Type B pancreatic cell (in vitro differentiated cells): ENCODE data around the gene AOPEP. TPM values are rescaled to one million over a fixed set of nuclear protein-coding genes. Genes with fewer than 3 reads are reported as not detected.

Experiments
- DNase-seq: peaks from one replicate; pipeline ENCODE4 v3.0.0; 2021; ENCODE audit warnings: mixed read lengths; ENCODE audit not compliant: unreplicated experiment; ENCODE audit errors: extremely low spot score
- H3K27ac Mint-ChIP-seq: 2 replicates; pipeline ENCODE4 v1.8.0; 2021; ENCODE audit warnings: mild to moderate bottlenecking, mixed read lengths
- H3K27me3 Mint-ChIP-seq: 2 replicates; pipeline ENCODE4 v1.8.0; 2021; ENCODE audit warnings: mixed read lengths
- H3K36me3 Mint-ChIP-seq: 2 replicates; pipeline ENCODE4 v1.8.0; 2021; ENCODE audit warnings: mixed read lengths
- H3K4me1 Mint-ChIP-seq: one replicate; pipeline ENCODE4 v1.8.0; 2021; ENCODE audit warnings: mixed read lengths; ENCODE audit not compliant: unreplicated experiment
- H3K4me3 Mint-ChIP-seq: 2 replicates; pipeline ENCODE4 v1.8.0; 2021; ENCODE audit warnings: mild to moderate bottlenecking, mixed read lengths
- H3K9me3 Mint-ChIP-seq: 2 replicates; pipeline ENCODE4 v1.8.0; 2021; ENCODE audit warnings: mixed read lengths
- total RNA-seq: library from RNA; stranded (reverse); gene quantifications from 2 replicates; pipeline ENCODE4 v1.2.1, GENCODE V29; 2021; ENCODE audit warnings: low replicate concordance
- TF ChIP-seq, protein P1 (sequence below): fragments of 200-600 bp; sonication (generic); conservative IDR thresholded peaks from 2 replicates; pipeline ENCODE4 v1.5.0; 2021; ENCODE audit warnings: antibody characterized with exemption, mild to moderate bottlenecking

AOPEP gene
- total RNA-seq, 1 donor from 2014 or later, result 89.3 TPM

DNA sequence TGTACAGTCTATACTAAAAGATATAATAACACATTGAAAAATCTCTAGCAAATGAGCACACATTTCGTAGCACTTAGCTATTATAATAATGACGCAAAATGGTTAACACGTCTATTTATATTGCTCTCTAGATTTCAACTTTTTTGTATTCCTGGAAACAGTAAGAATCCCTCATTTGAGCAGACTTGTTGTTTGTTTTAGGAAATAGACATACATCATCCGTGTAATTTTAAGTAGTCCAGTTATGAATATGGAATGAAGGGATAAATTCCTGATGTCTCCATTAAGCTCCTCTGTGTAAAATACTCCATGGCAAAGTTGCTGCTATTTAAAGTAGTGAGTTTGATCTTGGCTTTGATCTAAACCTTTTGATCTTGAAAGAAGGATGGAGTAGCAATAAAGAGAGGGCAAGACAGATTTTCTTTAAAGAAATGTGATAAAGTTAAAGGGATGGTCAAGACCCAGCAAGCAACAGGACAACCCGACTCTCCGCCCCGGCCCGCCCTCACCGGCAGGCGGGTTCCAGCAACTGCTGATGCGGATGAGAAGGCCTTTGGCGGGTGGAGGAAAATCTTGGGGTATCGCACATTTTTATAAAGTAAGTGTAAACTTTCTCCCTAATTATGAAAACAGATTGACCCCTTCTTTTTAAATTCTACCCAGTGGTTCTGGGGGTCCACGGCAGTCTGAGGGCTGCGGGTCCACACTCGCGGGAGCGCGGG is 277.4 kb downstream of the AOPEP start:
- H3K27ac Mint-ChIP-seq, result peak overlapping the region; percentile 91
- H3K4me3 Mint-ChIP-seq, result peak overlapping the region; percentile 91
- peaks cover 4% of the 10 kb centered on the region for H3K9me3 Mint-ChIP-seq
- no peaks in the 10 kb centered on the region for H3K27me3 Mint-ChIP-seq
- H3K4me1 Mint-ChIP-seq, result peaks cover 61% of the 10 kb centered on the region
- H3K36me3 Mint-ChIP-seq, result peaks cover 39% of the 10 kb centered on the region
- no peak for DNase-seq
- TF ChIP-seq, protein P1, sequence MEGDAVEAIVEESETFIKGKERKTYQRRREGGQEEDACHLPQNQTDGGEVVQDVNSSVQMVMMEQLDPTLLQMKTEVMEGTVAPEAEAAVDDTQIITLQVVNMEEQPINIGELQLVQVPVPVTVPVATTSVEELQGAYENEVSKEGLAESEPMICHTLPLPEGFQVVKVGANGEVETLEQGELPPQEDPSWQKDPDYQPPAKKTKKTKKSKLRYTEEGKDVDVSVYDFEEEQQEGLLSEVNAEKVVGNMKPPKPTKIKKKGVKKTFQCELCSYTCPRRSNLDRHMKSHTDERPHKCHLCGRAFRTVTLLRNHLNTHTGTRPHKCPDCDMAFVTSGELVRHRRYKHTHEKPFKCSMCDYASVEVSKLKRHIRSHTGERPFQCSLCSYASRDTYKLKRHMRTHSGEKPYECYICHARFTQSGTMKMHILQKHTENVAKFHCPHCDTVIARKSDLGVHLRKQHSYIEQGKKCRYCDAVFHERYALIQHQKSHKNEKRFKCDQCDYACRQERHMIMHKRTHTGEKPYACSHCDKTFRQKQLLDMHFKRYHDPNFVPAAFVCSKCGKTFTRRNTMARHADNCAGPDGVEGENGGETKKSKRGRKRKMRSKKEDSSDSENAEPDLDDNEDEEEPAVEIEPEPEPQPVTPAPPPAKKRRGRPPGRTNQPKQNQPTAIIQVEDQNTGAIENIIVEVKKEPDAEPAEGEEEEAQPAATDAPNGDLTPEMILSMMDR, result peak; percentile 58

DNA sequence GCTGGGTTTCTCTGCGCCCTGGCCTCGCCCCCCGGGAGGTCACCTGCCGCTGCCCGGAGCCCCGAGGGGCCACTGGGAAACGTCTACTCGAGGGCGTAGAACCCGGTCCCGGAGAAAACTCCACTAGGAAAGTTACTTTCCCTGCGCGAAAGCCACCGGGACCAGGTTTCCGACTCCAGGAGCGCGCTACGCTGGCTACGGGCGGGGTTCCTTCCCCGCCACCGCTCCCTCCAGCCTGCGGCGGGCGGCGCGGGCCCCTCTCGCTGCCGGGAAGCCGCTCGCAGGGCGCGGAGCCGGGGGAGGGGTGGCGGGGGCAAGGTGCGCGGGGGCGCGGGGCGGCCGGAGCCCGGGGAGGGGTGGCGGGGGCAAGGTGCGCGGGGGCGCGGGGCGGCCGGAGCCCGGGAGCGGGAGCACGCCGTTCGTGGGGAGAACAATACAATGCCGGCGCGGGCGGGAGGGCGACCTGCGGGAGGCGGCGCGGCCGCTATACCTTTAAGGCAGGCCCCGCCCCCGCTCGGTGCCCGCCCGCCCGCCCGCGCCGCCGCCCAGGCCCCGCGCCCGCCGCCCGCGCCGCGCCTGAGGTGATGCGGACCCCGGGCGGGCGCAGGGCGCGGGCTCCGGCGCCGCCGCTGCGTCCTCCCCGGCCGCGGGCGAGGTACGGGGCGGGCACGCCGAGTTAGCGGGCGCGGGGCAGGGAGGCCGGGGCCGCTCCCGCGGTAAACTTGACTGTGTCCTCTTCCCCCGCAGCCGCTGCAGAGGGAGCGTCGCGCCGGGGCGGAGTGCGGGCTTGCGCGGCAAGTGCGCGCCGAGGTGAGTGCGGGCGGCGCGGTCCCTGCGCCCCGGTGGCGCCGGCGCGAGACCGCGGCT is 278.1 kb downstream of the AOPEP start:
- TF ChIP-seq, protein P1, result peak; percentile 4
- Mint-ChIP-seq H3K27me3 (no peaks in the 10 kb centered on the region), H3K36me3 (peaks cover 44% of the 10 kb centered on the region), H3K4me3 (peak overlapping the region; percentile 91), H3K4me1 (peaks cover 64% of the 10 kb centered on the region), H3K9me3 (peaks cover 4% of the 10 kb centered on the region), H3K27ac (peak overlapping the region; percentile 91)
- no peak for DNase-seq

DNA sequence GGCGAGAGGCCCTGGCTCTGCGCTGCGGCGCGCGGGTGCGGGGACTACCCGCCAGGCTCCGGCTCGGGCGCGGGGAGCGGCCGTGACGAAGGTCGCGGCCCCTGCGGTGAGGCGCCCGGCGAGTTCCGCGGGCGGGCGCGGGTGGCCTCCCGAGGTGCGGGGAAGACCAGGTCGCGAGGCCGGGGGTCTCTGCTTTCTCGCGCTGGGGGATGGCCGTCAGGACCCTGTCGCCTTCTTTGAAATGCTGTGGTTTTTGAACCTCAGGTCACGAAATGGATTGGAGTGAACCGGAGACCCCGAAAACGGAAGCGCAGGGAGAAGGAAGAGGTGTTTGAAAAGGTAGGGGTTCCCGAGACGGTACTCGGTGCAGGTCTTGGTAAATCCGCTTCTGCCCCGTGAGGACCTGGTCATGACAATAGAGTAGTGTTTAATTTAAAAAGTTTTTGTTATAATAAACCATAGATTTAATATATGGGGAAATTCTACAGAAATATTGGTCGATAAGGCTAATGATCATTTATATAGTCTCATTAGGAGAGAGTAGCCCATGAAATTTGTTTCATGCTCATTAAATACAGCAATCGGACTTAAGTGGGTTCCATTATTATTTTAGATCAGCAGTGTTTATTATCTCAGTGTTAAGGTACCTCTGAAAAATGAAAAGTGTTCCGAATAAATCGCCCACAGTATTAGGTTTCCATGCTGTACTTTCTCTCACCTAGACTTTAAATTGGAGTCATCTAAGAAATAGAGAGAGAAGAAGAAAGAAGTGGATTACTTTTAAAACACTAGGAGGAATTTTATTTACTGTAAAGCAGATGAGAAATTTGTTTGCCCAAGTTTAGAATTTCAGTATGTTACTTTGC is 279.0 kb downstream of the AOPEP start:
- Mint-ChIP-seq H3K4me1 (peaks cover 60% of the 10 kb centered on the region), H3K4me3 (peak overlapping the region; percentile 96), H3K27me3 (no peaks in the 10 kb centered on the region), H3K27ac (peak overlapping the region; percentile 94), H3K36me3 (peaks cover 46% of the 10 kb centered on the region), H3K9me3 (peaks cover 4% of the 10 kb centered on the region)
- TF ChIP-seq, protein P1, result no peak
- DNase-seq, result no peak

DNA sequence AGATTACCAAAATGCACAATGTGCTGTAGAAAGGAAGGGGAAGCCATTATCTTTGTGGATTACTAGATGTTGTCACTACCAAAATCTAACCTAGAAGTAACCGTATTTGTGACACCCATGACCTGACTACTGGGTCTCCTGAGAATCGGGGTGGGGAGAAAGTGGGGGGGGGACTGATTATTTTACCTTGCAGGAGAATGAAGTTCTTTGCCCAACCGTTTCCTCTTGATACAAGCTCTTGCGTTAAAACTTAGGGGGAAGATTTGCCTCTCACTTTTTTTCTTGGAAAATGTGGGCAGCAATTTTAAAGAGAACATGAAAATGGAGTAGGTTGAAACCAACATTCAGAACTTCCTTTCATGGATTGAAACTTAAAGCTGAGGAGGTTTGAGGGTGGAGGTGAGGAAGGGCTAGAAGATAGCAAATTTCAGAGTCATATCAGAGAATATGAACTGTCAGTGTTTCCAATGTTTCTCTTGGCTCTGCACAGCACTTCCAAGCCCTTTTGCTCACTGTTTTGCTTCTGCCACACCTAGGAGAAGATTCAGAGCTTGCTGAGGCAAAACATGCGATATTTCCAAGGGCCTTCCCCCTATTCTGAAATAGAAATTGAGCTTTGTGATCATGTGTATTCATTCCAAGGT is 280.8 kb downstream of the AOPEP start:
- no peak for DNase-seq
- H3K27ac Mint-ChIP-seq, result peak overlapping the region; percentile 94
- TF ChIP-seq, protein P1, result no peak
- no peaks in the 10 kb centered on the region for H3K9me3 Mint-ChIP-seq
- peaks cover 64% of the 10 kb centered on the region for H3K4me1 Mint-ChIP-seq
- H3K27me3 Mint-ChIP-seq, result no peaks in the 10 kb centered on the region
- peak overlapping the region; percentile 96 for H3K4me3 Mint-ChIP-seq
- H3K36me3 Mint-ChIP-seq, result peaks cover 49% of the 10 kb centered on the region
